GM23338 (cell line): ENCODE measurements around the gene STAB2. TPM values are rescaled to one million over a fixed set of nuclear protein-coding genes. Genes with fewer than 3 reads are reported as not detected.
A peak's percentile ranks its signal among the peaks of the same experiment; 100 is the strongest.

ENCODE experiments used
- ATAC-seq: fragments of 200-7000 bp; cut with Tn5 transposase; 3 replicates; pipeline ENCODE4 v1.9.1; 2020
- DNase-seq: peaks from one replicate; pipeline ENCODE4 v3.0.0-alpha.2; 2015; ENCODE audit warnings: low spot score
- H2AFZ ChIP-seq: fragments of 200-600 bp; sonication (generic); 2 replicates; pipeline ENCODE4 v1.8.0; 2016; ENCODE audit warnings: antibody characterized with exemption, mild to moderate bottlenecking, moderate library complexity
- H3F3A ChIP-seq: fragments of 200-600 bp; sonication (generic); replicated peaks from 2 replicates; pipeline ENCODE4 v1.8.0; 2017; ENCODE audit warnings: antibody characterized with exemption, mixed run types, low read depth
- H3K27ac ChIP-seq: fragments of 200-600 bp; sonication (generic); 2 replicates; pipeline ENCODE4 v1.6.1; 2016; ENCODE audit warnings: low read depth
- H3K27me3 ChIP-seq: fragments of 200-600 bp; sonication (generic); 2 replicates; pipeline ENCODE4 v1.8.0; 2016; ENCODE audit warnings: mild to moderate bottlenecking, mixed run types, moderate library complexity; ENCODE audit not compliant: insufficient read depth
- H3K36me3 ChIP-seq: fragments of 200-600 bp; sonication (generic); 2 replicates; pipeline ENCODE4 v1.8.0; 2016; ENCODE audit warnings: mild to moderate bottlenecking; ENCODE audit not compliant: insufficient read depth
- H3K4me1 ChIP-seq: fragments of 200-600 bp; sonication (generic); 2 replicates; pipeline ENCODE4 v1.8.0; 2016; ENCODE audit warnings: mild to moderate bottlenecking, moderate library complexity; ENCODE audit not compliant: insufficient read depth
- H3K4me2 ChIP-seq: fragments of 200-600 bp; sonication (generic); 2 replicates; pipeline ENCODE4 v1.7.1; 2017; ENCODE audit warnings: mixed run types
- H3K4me3 ChIP-seq: fragments of 200-600 bp; sonication (generic); 2 replicates; pipeline ENCODE4 v1.6.1; 2016; ENCODE audit warnings: mixed run types
- H3K79me2 ChIP-seq: fragments of 200-600 bp; sonication (generic); replicated peaks from 2 replicates; pipeline ENCODE4 v1.8.0; 2017; ENCODE audit warnings: mild to moderate bottlenecking; ENCODE audit not compliant: insufficient read depth
- H3K9me2 ChIP-seq: fragments of 200-600 bp; sonication (generic); 2 replicates; pipeline ENCODE4 v1.8.0; 2017; ENCODE audit not compliant: insufficient read depth
- H4K20me1 ChIP-seq: fragments of 200-600 bp; sonication (generic); replicated peaks from 2 replicates; pipeline ENCODE4 v1.8.0; 2017; ENCODE audit warnings: mild to moderate bottlenecking; ENCODE audit not compliant: insufficient read depth
- H3K27ac Mint-ChIP-seq: 2 replicates; pipeline ENCODE4 v1.8.0; 2020; ENCODE audit warnings: inconsistent platforms, mild to moderate bottlenecking, moderate library complexity, mixed read lengths
- H3K27me3 Mint-ChIP-seq: 3 replicates; pipeline ENCODE4 v1.8.0; 2022; ENCODE audit warnings: low read depth, mild to moderate bottlenecking, moderate library complexity, mixed read lengths, inconsistent platforms; ENCODE audit not compliant: insufficient read depth, poor library complexity
- H3K36me3 Mint-ChIP-seq: 3 replicates; pipeline ENCODE4 v1.8.0; 2021; ENCODE audit warnings: low read depth, mild to moderate bottlenecking, inconsistent platforms, moderate library complexity, mixed read lengths
- H3K4me1 Mint-ChIP-seq: 3 replicates; pipeline ENCODE4 v1.8.0; 2020; ENCODE audit warnings: mild to moderate bottlenecking, inconsistent platforms, mixed read lengths
- H3K4me3 Mint-ChIP-seq: 3 replicates; pipeline ENCODE4 v1.8.0; 2021; ENCODE audit warnings: moderate library complexity, mild to moderate bottlenecking, inconsistent platforms, mixed read lengths
- H3K9me3 Mint-ChIP-seq: 3 replicates; pipeline ENCODE4 v1.8.0; 2020; ENCODE audit warnings: moderate library complexity, mild to moderate bottlenecking, inconsistent platforms, mixed read lengths
- CREB1 ChIP-seq: fragments of 250-450 bp; sonication (Bioruptor Pico); IDR thresholded peaks from 2 replicates; pipeline ENCODE4 v1.5.0; 2020; ENCODE audit warnings: low read depth, mild to moderate bottlenecking, moderate library complexity
- CTCF ChIP-seq, 2 experiments: fragments of 200-600 bp in 1 of 2; sonication (generic) in 1 of 2; conservative IDR thresholded peaks; 2 replicates each; pipeline versions ENCODE4 v1.5.1 to v1.6.1; 2016 to 2017; ENCODE audit warnings: antibody characterized with exemption in 2 of 2, low read depth in 2 of 2, mild to moderate bottlenecking in 2 of 2, moderate library complexity in 1 of 2
- EZH2 ChIP-seq: fragments of 200-600 bp; sonication (generic); IDR thresholded peaks from one replicate; pipeline ENCODE4 v1.8.0; 2017; ENCODE audit warnings: antibody characterized with exemption, mild to moderate bottlenecking, low read depth; ENCODE audit not compliant: unreplicated experiment
- EZH2phosphoT487 ChIP-seq: fragments of 200-600 bp; sonication (generic); IDR thresholded peaks from one replicate; pipeline ENCODE4 v1.8.1; 2018; ENCODE audit warnings: antibody characterized with exemption; ENCODE audit not compliant: unreplicated experiment
- NANOG ChIP-seq: IDR thresholded peaks from 2 replicates; pipeline ENCODE4 v1.6.1; 2016; ENCODE audit warnings: antibody characterized with exemption, borderline replicate concordance
- REST ChIP-seq: IDR thresholded peaks from one replicate; pipeline ENCODE4 v1.6.1; 2018; ENCODE audit warnings: antibody characterized with exemption; ENCODE audit not compliant: unreplicated experiment
- ZNF331 ChIP-seq: fragments of 250-450 bp; sonication (Bioruptor Pico); IDR thresholded peaks from 2 replicates; pipeline ENCODE4 v1.5.0; 2020; ENCODE audit warnings: low read depth, mild to moderate bottlenecking, moderate library complexity
- polyA plus RNA-seq: library from polyadenylated mRNA; unstranded; fragments of >200 nt; fragmentation: Nextera tagmentation; extraction: Ambion mirVana; gene quantifications from 2 replicates; pipeline ENCODE4 v1.2.1, GENCODE V29; 2016
- total RNA-seq: library from RNA; depleted of rRNA; stranded (reverse); fragments of >200 nt; shearing (Covaris generic); gene quantifications from 2 replicates; pipeline ENCODE4 v1.2.3, GENCODE V29; 2014

Gene STAB2
- total and polyA plus RNA-seq, 2 experiments from 2014 or later: 0.14 TPM; not detected in 1

- Histone ChIP-seq H3K27me3 (no peaks in the 10 kb centered on the region), H4K20me1 (no peaks in the 10 kb centered on the region), H3K9me2 (peaks cover 10% of the 10 kb centered on the region; the same call in 1 of the 2 replicates), H3F3A (no peaks in the 10 kb centered on the region), H3K27ac (no peak overlapping the region), H2AFZ (no peak overlapping the region), H3K79me2 (no peaks in the 10 kb centered on the region), H3K4me3 (no peak overlapping the region), H3K4me2 (no peak overlapping the region), H3K4me1 (no peaks in the 10 kb centered on the region), H3K36me3 (no peaks in the 10 kb centered on the region)
- H3K4me1 Mint-ChIP-seq: no peaks in the 10 kb centered on the region
- TF ChIP-seq REST (no peak), EZH2 (no peak), NANOG (no peak), ZNF331 (no peak)
- H3K36me3 Mint-ChIP-seq: no peaks in the 10 kb centered on the region
- no peak overlapping the region for H3K4me3 Mint-ChIP-seq
- DNase-seq (peak; percentile 20), ATAC-seq (no peak)
- peaks cover 1% of the 10 kb centered on the region for H3K27me3 Mint-ChIP-seq
- no peak overlapping the region for H3K27ac Mint-ChIP-seq
- H3K9me3 Mint-ChIP-seq: peaks cover 14% of the 10 kb centered on the region
Observed at GRCh38 chr12:103561174-103561573, 25.9 kb upstream of the STAB2 start.

GRCh38 chr12:103566398-103566797, 20.7 kb upstream of the STAB2 start:
- H4K20me1 ChIP-seq: no peaks in the 10 kb centered on the region
- DNase-seq (no peak), ATAC-seq (no peak)
- Mint-ChIP-seq H3K9me3 (peaks cover 17% of the 10 kb centered on the region), H3K4me3 (no peak overlapping the region), H3K4me1 (peaks cover 3% of the 10 kb centered on the region; the same call in 2 of the 3 replicates), H3K27me3 (no peaks in the 10 kb centered on the region), H3K27ac (no peak overlapping the region), H3K36me3 (no peaks in the 10 kb centered on the region)
- no peaks in the 10 kb centered on the region for H3K27me3 ChIP-seq
- H3K4me1 ChIP-seq: peaks cover 6% of the 10 kb centered on the region; the same call in 1 of the 2 replicates
- no peaks in the 10 kb centered on the region for H3K9me2 ChIP-seq
- no peaks in the 10 kb centered on the region for H3K36me3 ChIP-seq
- no peak overlapping the region for H3K4me2 ChIP-seq
- H2AFZ ChIP-seq: no peak overlapping the region
- TF ChIP-seq EZH2phosphoT487 (no peak), NANOG (no peak), CREB1 (CRISPR knock-in tag) (no peak), CTCF (conservative IDR thresholded peaks at IDR 0.05; ENCODE audit: low read depth in 2 of 2) (no peak), REST (no peak)
- H3K79me2 ChIP-seq: no peaks in the 10 kb centered on the region
- no peaks in the 10 kb centered on the region for H3F3A ChIP-seq
- H3K27ac ChIP-seq: no peak overlapping the region
- no peak overlapping the region for H3K4me3 ChIP-seq
